ENCODE measurements around the gene UBL4B. TPM values are rescaled to one million over a fixed set of nuclear protein-coding genes. Genes with fewer than 3 reads are reported as not detected.

The UBL4B gene
- total RNA-seq, 1 experiment from 2014 or later, result not detected

DNA sequence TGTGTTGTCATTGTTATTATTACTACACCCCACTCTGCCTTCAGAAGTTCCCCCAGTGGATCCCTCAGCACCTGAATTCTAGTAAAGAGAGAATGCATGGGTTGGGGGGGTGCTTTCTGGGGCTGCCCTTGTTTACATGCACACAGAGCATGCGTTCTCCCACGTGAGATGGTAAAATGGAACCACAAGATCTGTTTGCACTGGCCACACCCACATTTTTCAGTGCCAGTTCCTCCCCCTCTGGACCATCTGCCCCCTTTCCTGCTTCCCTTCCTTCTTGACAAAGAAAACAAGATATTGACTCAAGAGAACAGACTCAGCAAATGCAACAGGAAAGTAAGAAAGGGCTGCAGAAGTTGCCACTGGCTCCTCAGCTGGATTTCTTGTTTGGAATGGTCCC, 46.9 kb downstream of the UBL4B start:
- no peak overlapping the region for H2AK5ac ChIP-seq (ENCODE audit: insufficient read length, low read length)
- Mint-ChIP-seq H3K9me3 (no peaks in the 10 kb centered on the region; a peak in 1 of 5 replicates), H3K4me1 (peaks cover 6 to 7% of the 10 kb centered on the region in 2 experiments), H3K4me3 (no peak overlapping the region), H3K27me3 (ENCODE audit: low read depth) (peaks cover 55% of the 10 kb centered on the region), H3K27ac (no peak overlapping the region), H3K36me3 (ENCODE audit: insufficient read depth in 1 of 3, low read depth in 3 of 3) (no peaks in the 10 kb centered on the region)
- H3K79me2 ChIP-seq (ENCODE audit: insufficient read depth, low read length), result no peaks in the 10 kb centered on the region
- no peak for DNase-seq
- H2BK120ac ChIP-seq (ENCODE audit: low read depth, low read length, poor library complexity, severe bottlenecking), result no peak overlapping the region
- H2BK15ac ChIP-seq (ENCODE audit: low read depth, low read length), result no peak overlapping the region
- H3K4ac ChIP-seq (ENCODE audit: low read depth, low read length), result no peak overlapping the region
- no peaks in the 10 kb centered on the region for H3K4me1 ChIP-seq (ENCODE audit: insufficient read depth, low read length)
- no peak overlapping the region for H3K14ac ChIP-seq (ENCODE audit: insufficient read depth, low read length)
- H3K4me2 ChIP-seq (ENCODE audit: insufficient read depth, insufficient read length, low read length), result no peak overlapping the region
- H4K91ac ChIP-seq (ENCODE audit: insufficient read length, low read depth, low read length), result no peak overlapping the region
- no peaks in the 10 kb centered on the region; the same call in 1 of the 2 replicates for H3K27me3 ChIP-seq (ENCODE audit: insufficient read depth, low read length)
- TF ChIP-seq, protein P1, sequence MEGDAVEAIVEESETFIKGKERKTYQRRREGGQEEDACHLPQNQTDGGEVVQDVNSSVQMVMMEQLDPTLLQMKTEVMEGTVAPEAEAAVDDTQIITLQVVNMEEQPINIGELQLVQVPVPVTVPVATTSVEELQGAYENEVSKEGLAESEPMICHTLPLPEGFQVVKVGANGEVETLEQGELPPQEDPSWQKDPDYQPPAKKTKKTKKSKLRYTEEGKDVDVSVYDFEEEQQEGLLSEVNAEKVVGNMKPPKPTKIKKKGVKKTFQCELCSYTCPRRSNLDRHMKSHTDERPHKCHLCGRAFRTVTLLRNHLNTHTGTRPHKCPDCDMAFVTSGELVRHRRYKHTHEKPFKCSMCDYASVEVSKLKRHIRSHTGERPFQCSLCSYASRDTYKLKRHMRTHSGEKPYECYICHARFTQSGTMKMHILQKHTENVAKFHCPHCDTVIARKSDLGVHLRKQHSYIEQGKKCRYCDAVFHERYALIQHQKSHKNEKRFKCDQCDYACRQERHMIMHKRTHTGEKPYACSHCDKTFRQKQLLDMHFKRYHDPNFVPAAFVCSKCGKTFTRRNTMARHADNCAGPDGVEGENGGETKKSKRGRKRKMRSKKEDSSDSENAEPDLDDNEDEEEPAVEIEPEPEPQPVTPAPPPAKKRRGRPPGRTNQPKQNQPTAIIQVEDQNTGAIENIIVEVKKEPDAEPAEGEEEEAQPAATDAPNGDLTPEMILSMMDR (conservative IDR thresholded peaks at IDR 0.05), result no peak
- no peak overlapping the region for H3K9ac ChIP-seq (ENCODE audit: extremely low read depth, insufficient read length, low read length)
- no peak overlapping the region for H2BK12ac ChIP-seq (ENCODE audit: insufficient read length, low read depth, low read length)
- H3K79me1 ChIP-seq (ENCODE audit: insufficient read depth, low read depth, low read length, poor library complexity, severe bottlenecking), result no peaks in the 10 kb centered on the region
- no peak overlapping the region for H3K27ac ChIP-seq (ENCODE audit: insufficient read length, low read depth, low read length)
- WGBS (ENCODE audit: extremely low coverage, insufficient read length, low lambda C conversion rate), result no CpG with 5 or more reads among the region's 2 CpGs
- H3K23ac ChIP-seq (ENCODE audit: insufficient read length, low read depth, low read length), result no peak overlapping the region
- H4K20me1 ChIP-seq (ENCODE audit: control insufficient read depth, insufficient read depth, insufficient read length), result peaks cover 3% of the 10 kb centered on the region
- H3T11ph ChIP-seq (ENCODE audit: low read length), result no peak overlapping the region
- no peaks in the 10 kb centered on the region for H3K23me2 ChIP-seq (ENCODE audit: insufficient read length, low read depth, low read length, poor library complexity, severe bottlenecking)
- no peak overlapping the region for H3K18ac ChIP-seq (ENCODE audit: insufficient read length, low read depth, low read length)
- H2AFZ ChIP-seq (ENCODE audit: low read length), result no peak overlapping the region
- no peak overlapping the region for H4K5ac ChIP-seq (ENCODE audit: insufficient read length, low read depth, low read length)
- no peak overlapping the region for H2BK5ac ChIP-seq (ENCODE audit: insufficient read length, low read length)
- H2BK20ac ChIP-seq (ENCODE audit: low read depth, low read length, poor library complexity, severe bottlenecking), result no peak overlapping the region
- no peak overlapping the region for H3K56ac ChIP-seq (ENCODE audit: insufficient read length, low read depth, low read length)
- no peaks in the 10 kb centered on the region for H3K9me3 ChIP-seq (ENCODE audit: control insufficient read depth, low read depth, low read length)
- H4K8ac ChIP-seq (replicated peaks; ENCODE audit: insufficient read length, low read depth, low read length), result no peak overlapping the region
